Heart right ventricle (tissue), 16 donors: Measurements from ENCODE around the gene S100A2. TPM values are rescaled to one million over a fixed set of nuclear protein-coding genes. Genes with fewer than 3 reads are reported as not detected.

Source experiments
- ATAC-seq, 8 donors: fragments of 200-7000 bp; cut with Tn5 transposase; one replicate each; pipeline ENCODE4 v1.9.1; 2020; ENCODE audit warnings: mild to moderate bottlenecking in 8 of 8, moderate library complexity in 8 of 8, moderate number of reproducible peaks in 1 of 8
- DNase-seq, 2 donors: peaks; one replicate each; pipeline ENCODE4 v3.0.0-alpha.2; 2020
- H3K27ac ChIP-seq, 10 donors: fragments of 200-600 bp; sonication (generic) in 2 of 10; one replicate each; pipeline versions ENCODE4 v1.5.0 to v1.8.0; 2020 to 2022; ENCODE audit warnings: mild to moderate bottlenecking in 3 of 10
- H3K27me3 ChIP-seq, 7 donors: fragments of 200-600 bp; one replicate each; pipeline ENCODE4 v1.8.0; 2021 to 2022; ENCODE audit warnings: mild to moderate bottlenecking in 2 of 7
- H3K36me3 ChIP-seq, 9 donors: fragments of 200-600 bp; sonication (generic) in 1 of 9; one replicate each; pipeline versions ENCODE4 v1.5.0 to v1.8.0; 2020 to 2022; ENCODE audit warnings: mild to moderate bottlenecking in 2 of 9
- H3K4me1 ChIP-seq, 9 donors: fragments of 200-600 bp; sonication (generic) in 1 of 9; one replicate each; pipeline versions ENCODE4 v1.5.0 to v1.8.0; 2020 to 2022; ENCODE audit warnings: mild to moderate bottlenecking in 4 of 9
- H3K4me3 ChIP-seq, 10 donors: fragments of 200-600 bp; sonication (generic) in 2 of 10; one replicate each; pipeline versions ENCODE4 v1.5.0 to v1.8.0; 2020 to 2022; ENCODE audit warnings: mild to moderate bottlenecking in 7 of 10, moderate library complexity in 2 of 10
- H3K9me3 ChIP-seq, 11 donors: fragments of 200-600 bp in 10 of 11; sonication (generic) in 2 of 11; one replicate each; pipeline versions ENCODE4 v1.5.0 to v1.8.0; 2013 to 2022; ENCODE audit warnings: mild to moderate bottlenecking in 2 of 11, control low read depth in 1 of 11, moderate library complexity in 1 of 11
- CTCF ChIP-seq, 9 donors: fragments of 200-600 bp; sonication (generic) in 2 of 9; IDR thresholded peaks; one replicate each; pipeline versions ENCODE4 v1.5.0 to v1.8.0; 2021 to 2022; ENCODE audit warnings: antibody characterized with exemption in 9 of 9, mild to moderate bottlenecking in 5 of 9, moderate library complexity in 1 of 9
- WGBS, 2 donors: extraction: QIAGEN DNeasy Blood & Tissue Kit; methylation state at CpG; one replicate each; pipeline ENCODE4 v1.1.7; 2013; ENCODE audit warnings: inconsistent platforms in 1 of 2; 5-methylcytosine and 5-hydroxymethylcytosine counted together
- intact Hi-C, 10 donors: fragments of 100-400 bp; cut with DNase I; formaldehyde crosslinking; loops; one replicate each; pipeline versions ENCODE4 v1.11.1 to v1.14.2; 2022
- polyA plus RNA-seq, 2 donors: library from polyadenylated mRNA; stranded (reverse); fragments of 200-250 nt; gene quantifications; one replicate each; pipeline ENCODE4 v1.2.3, GENCODE V29; 2013
- total RNA-seq, 10 donors: library from RNA; stranded (reverse); fragmentation: NEBNext Ultra II Directional in 3 of 10; extraction: Animal tissue kit (Norgen Biotek cat#: 25700) in 3 of 10; gene quantifications; one replicate each; pipeline versions ENCODE4 v1.2.1 to v1.2.4, GENCODE V29; 2021 to 2023
- donor health status: Arrhythmogenic right ventricular cardiomyopathy.
- donor health status: ischemic (EF 13 %, LVEDD 7.1; RV severe dilation, severe dysfunction).
- donor health status: healthy with polysubstance abuse.
- donor health status: DM: no; HTN: yes; CAD: no.
- donor health status: DM: no; HTN: no; CAD: no.
- donor health status: ischemic (EF 25% LVEDD 6.9; RV normal size, moderate dysfunction).
- donor health status: ischemic (EF 25% LVEDD 5.7; RV mildly dilated, moderate dysfunction).
- donor health status: healthy.
- donor health status: DM: yes; HTN: yes; CAD: no.
- donor health status: Ischemic cardiomyopathy.
- donor health status: ischemic (EF 35%, LVEDD 5.7; RV mildly dilated, moderate dysfunction).
- donor health status: nonischemic (EF 11% LVEDD 7.7; RV severe dilation, severe dysfunction).
- donor health status: DM: yes; HTN: yes; CAD: no.
- donor health status: PGD.
- donor health status: ischemic (EF 29% LVEDD 5.4; RV normal size, mild dysfunction).
- donor health status: nonischemic (EF 23%, LVEDD 6.1; RV moderate dilation, normal function).

Gene S100A2
- total and polyA plus RNA-seq, 12 donors: 1.2 to 7.4 (median 3.1) TPM; not detected in 1

- Histone ChIP-seq H3K27me3 (no peaks in the 10 kb centered on the region), H3K4me3 (peak overlapping the region; percentile 38 to 73 (median 55)), H3K27ac (peak overlapping the region; percentile 90 to 99 (median 96)), H3K4me1 (peaks cover 10 to 57% (median 35%) of the 10 kb centered on the region in 9 donors), H3K9me3 (no peaks in the 10 kb centered on the region), H3K36me3 (peaks cover 0 to 36% (median 14%) of the 10 kb centered on the region in 9 donors)
- intact Hi-C loops: loop anchor here in 1 of 10 donors (5.0 kb wide), 1 partner anchor 37 kb away; no protein-coding TSS in a partner anchor
- ATAC-seq (peak; percentile 72 to 89 (median 80)), DNase-seq (peak; percentile 78 to 88)
- no peak for TF ChIP-seq CTCF (IDR thresholded peaks at IDR 0.05)
- WGBS, 2 donors: 45 to 53% methylated on average over 19 of the region's 19 CpGs
Measured at GRCh38 chr1:153608742-153609584, 43.3 kb upstream of the S100A2 start.

- H3K4me1 ChIP-seq: peaks cover 10 to 53% (median 35%) of the 10 kb centered on the region in 9 donors
Measured at GRCh38 chr1:153608089-153608682, 42.5 kb upstream of the S100A2 start.

GRCh38 chr1:153607381-153607780, 41.7 kb upstream of the S100A2 start:
- intact Hi-C loops: loop anchor here in 1 of 10 donors (5.0 kb wide), 1 partner anchor 35 kb away; no protein-coding TSS in a partner anchor
- WGBS, 2 donors: 81 to 84% methylated on average over 8 of the region's 8 CpGs
- H3K4me1 ChIP-seq: peaks cover 10 to 51% (median 34%) of the 10 kb centered on the region in 9 donors
- TF ChIP-seq CTCF (IDR thresholded peaks at IDR 0.05): no peak
- DNase-seq (no peak), ATAC-seq (no peak)
- H3K4me3 ChIP-seq: peak overlapping the region in 8 of 10 donors; percentile 41 to 73 (median 57)
- peak overlapping the region in 9 of 10 donors; percentile 90 to 99 (median 98) for H3K27ac ChIP-seq
- peaks cover 0 to 36% (median 14%) of the 10 kb centered on the region in 9 donors for H3K36me3 ChIP-seq
- H3K9me3 ChIP-seq: no peaks in the 10 kb centered on the region
- no peaks in the 10 kb centered on the region for H3K27me3 ChIP-seq

More at GRCh38 chr1:153608089-153608682, 42.5 kb upstream of the S100A2 start:
- DNase-seq: no peak
- H3K4me3 ChIP-seq: peak overlapping the region; percentile 38 to 73 (median 55)
- ATAC-seq: peak in 5 of 8 donors; percentile 16 to 38 (median 20)
- H3K9me3 ChIP-seq: no peaks in the 10 kb centered on the region
- peak overlapping the region; percentile 90 to 99 (median 96) for H3K27ac ChIP-seq
- WGBS, 2 donors: 71 to 72% methylated on average over 7 of the region's 7 CpGs
- no peak for TF ChIP-seq CTCF (IDR thresholded peaks at IDR 0.05)
- H3K36me3 ChIP-seq: peaks cover 0 to 36% (median 14%) of the 10 kb centered on the region in 9 donors
- no peaks in the 10 kb centered on the region for H3K27me3 ChIP-seq
- intact Hi-C loops: loop anchor here in 1 of 10 donors (5.0 kb wide), 1 partner anchor 36 kb away; no protein-coding TSS in a partner anchor

GRCh38 chr1:153606194-153606593, 40.5 kb upstream of the S100A2 start:
- intact Hi-C loops: loop anchor here in 1 of 10 donors (5.0 kb wide), 1 partner anchor 34 kb away; no protein-coding TSS in a partner anchor
- DNase-seq (no peak), ATAC-seq (no peak)
- whole genome bisulfite sequencing, 2 donors: 88 to 95% methylated on average over 10 to 11 of the region's 11 CpGs
- no peak overlapping the region for H3K4me3 ChIP-seq
- no peaks in the 10 kb centered on the region for H3K27me3 ChIP-seq
- peaks cover 10 to 46% (median 24%) of the 10 kb centered on the region in 9 donors for H3K4me1 ChIP-seq
- H3K9me3 ChIP-seq: no peaks in the 10 kb centered on the region
- H3K36me3 ChIP-seq: peaks cover 0 to 36% (median 14%) of the 10 kb centered on the region in 9 donors
- no peak for TF ChIP-seq CTCF (IDR thresholded peaks at IDR 0.05)
- no peak overlapping the region for H3K27ac ChIP-seq
